Neural progenitor cell (in vitro differentiated cells): ENCODE data around the gene S100A12.

Experiments
- EZH2 ChIP-seq: fragments of 200-600 bp; sonication (generic); IDR thresholded peaks from 2 replicates; pipeline ENCODE4 v1.6.1; 2017; ENCODE audit warnings: antibody characterized with exemption, mild to moderate bottlenecking, moderate library complexity
- EZH2phosphoT487 ChIP-seq: fragments of 200-600 bp; sonication (generic); IDR thresholded peaks from 2 replicates; pipeline ENCODE4 v1.6.1; 2017; ENCODE audit warnings: antibody characterized with exemption
- TF ChIP-seq, protein P1 (sequence below): fragments of 200-600 bp; sonication (generic); IDR thresholded peaks from 2 replicates; pipeline ENCODE4 v1.5.1; 2017; ENCODE audit warnings: antibody characterized with exemption, mild to moderate bottlenecking

DNA sequence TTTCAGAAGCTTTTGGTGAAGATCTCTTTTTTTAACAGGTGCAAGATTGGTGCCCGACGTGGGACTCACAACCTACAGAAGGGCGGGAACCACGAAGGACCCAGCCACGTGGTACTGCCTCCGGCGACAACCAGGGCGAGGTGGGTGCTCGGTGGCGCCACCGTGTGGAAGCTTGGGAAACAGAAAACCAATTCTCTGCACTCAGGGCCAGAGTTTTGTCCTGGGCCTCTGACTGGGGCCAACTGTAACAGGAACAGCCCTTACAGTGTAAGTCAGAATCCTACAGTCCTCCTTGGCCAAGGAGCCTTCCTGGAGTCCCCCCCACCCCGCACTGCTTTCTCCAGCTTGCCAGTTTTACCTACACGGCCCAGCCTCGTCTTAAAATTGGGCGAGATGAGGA is 29.3 kb upstream of the S100A12 start:
- TF ChIP-seq, protein P1, sequence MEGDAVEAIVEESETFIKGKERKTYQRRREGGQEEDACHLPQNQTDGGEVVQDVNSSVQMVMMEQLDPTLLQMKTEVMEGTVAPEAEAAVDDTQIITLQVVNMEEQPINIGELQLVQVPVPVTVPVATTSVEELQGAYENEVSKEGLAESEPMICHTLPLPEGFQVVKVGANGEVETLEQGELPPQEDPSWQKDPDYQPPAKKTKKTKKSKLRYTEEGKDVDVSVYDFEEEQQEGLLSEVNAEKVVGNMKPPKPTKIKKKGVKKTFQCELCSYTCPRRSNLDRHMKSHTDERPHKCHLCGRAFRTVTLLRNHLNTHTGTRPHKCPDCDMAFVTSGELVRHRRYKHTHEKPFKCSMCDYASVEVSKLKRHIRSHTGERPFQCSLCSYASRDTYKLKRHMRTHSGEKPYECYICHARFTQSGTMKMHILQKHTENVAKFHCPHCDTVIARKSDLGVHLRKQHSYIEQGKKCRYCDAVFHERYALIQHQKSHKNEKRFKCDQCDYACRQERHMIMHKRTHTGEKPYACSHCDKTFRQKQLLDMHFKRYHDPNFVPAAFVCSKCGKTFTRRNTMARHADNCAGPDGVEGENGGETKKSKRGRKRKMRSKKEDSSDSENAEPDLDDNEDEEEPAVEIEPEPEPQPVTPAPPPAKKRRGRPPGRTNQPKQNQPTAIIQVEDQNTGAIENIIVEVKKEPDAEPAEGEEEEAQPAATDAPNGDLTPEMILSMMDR: peak; percentile 52
- TF ChIP-seq EZH2 (no peak), EZH2phosphoT487 (no peak)
